Right lobe of liver (tissue), 6 donors: Measurements from ENCODE around the gene CADM2. TPM values are rescaled to one million over a fixed set of nuclear protein-coding genes. Genes with fewer than 3 reads are reported as not detected.
"Not testable (repeated sequence)": the region's sequence is repeated elsewhere in the genome, so short reads cannot be mapped to it uniquely, and the experiment has no call there.

Source experiments
- ATAC-seq, 4 donors: fragments of 200-7000 bp; cut with Tn5 transposase; one replicate each; pipeline ENCODE4 v1.9.1; 2020; ENCODE audit warnings: mild to moderate bottlenecking in 4 of 4, moderate library complexity in 4 of 4
- DNase-seq, 3 donors: peaks; one replicate each; pipeline ENCODE4 v3.0.0-alpha.2; 2020
- H3K27ac ChIP-seq, 3 donors: fragments of 200-600 bp; one replicate each; pipeline ENCODE4 v1.8.0; 2022
- H3K27me3 ChIP-seq, 2 donors: fragments of 200-600 bp; one replicate each; pipeline ENCODE4 v1.8.0; 2022
- H3K36me3 ChIP-seq, 4 donors: fragments of 200-600 bp; sonication (generic) in 1 of 4; one replicate each; pipeline versions ENCODE4 v1.5.1 to v1.8.0; 2017 to 2022; ENCODE audit warnings: control low read depth in 1 of 4
- H3K4me1 ChIP-seq, 4 donors: fragments of 200-600 bp; sonication (generic) in 1 of 4; one replicate each; pipeline versions ENCODE4 v1.5.1 to v1.8.0; 2017 to 2022; ENCODE audit warnings: control low read depth in 1 of 4
- H3K4me3 ChIP-seq, 3 donors: fragments of 200-600 bp; one replicate each; pipeline ENCODE4 v1.8.0; 2022
- H3K9me3 ChIP-seq, 4 donors: fragments of 200-600 bp; sonication (generic) in 1 of 4; one replicate each; pipeline versions ENCODE4 v1.5.1 to v1.8.0; 2017 to 2022; ENCODE audit warnings: control low read depth in 1 of 4
- CTCF ChIP-seq, 4 donors: fragments of 200-600 bp in 3 of 4; fragments of 450-650 bp in 1 of 4; IDR thresholded peaks; one replicate each; pipeline versions ENCODE4 v1.5.1 to v1.8.0; 2016 to 2022; ENCODE audit warnings: antibody characterized with exemption in 4 of 4, mild to moderate bottlenecking in 2 of 4
- POLR2A ChIP-seq: fragments of 450-650 bp; IDR thresholded peaks from one replicate; pipeline ENCODE4 v1.6.1; 2017; ENCODE audit warnings: antibody characterized with exemption, mild to moderate bottlenecking
- WGBS: methylation state at CpG from one replicate; pipeline ENCODE4 v1.1.6; 2018; ENCODE audit warnings: low coverage, low lambda C conversion rate; ENCODE audit not compliant: insufficient coverage; ENCODE audit errors: missing lambda C conversion rate; 5-methylcytosine and 5-hydroxymethylcytosine counted together
- intact Hi-C, 2 donors: fragments of 100-400 bp; cut with DNase I; formaldehyde crosslinking; loops; one replicate each; pipeline versions ENCODE4 v1.11.2 to v1.14.1; 2022
- total RNA-seq, 6 experiments: library from RNA; depleted of rRNA in 2 of 6; stranded (reverse); fragments of >200 nt in 2 of 6; fragmentation: NEBNext Ultra II Directional in 3 of 6; extraction: Animal tissue kit (Norgen Biotek cat#: 25700) in 3 of 6; gene quantifications; one replicate each; pipeline versions ENCODE4 v1.1.0 to v1.2.4, GENCODE V29; 2016 to 2023
- donor health status: DM: no; HTN: yes; CAD: no.
- donor health status: DM: no; HTN: no; CAD: no.
- donor health status: DM: no; HTN: no; CAD: no.
- donor health status: DM: no; HTN: yes; CAD: no.
- donor health status: DM: no; HTN: yes; CAD: no.

Gene CADM2
- total RNA-seq, 6 experiments from 2014 or later: under 0.01 to 1.7 (median 0.15) TPM

DNA sequence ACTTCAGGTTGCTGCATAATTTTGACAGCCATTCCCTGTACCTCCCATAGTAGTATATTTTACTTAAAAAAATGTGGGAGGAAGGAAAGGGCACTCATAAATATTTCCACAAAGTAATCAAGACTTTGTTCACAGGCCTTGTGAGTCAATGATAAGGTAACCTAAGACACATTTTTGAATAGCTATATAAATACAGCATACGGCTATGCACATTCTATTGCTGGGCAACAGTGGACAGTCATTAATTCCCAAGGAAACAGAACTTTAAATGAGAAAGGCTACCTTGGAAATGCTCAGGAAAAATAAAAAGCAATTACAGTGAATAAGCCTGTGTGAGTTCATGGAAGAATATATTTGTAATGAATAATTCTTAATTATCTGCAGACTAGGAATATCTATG is 144.0 kb downstream of the CADM2 start:
- intact Hi-C loops: no loop called here
- Histone ChIP-seq H3K4me3 (no peak overlapping the region), H3K9me3 (no peaks in the 10 kb centered on the region), H3K4me1 (no peaks in the 10 kb centered on the region), H3K27ac (no peak overlapping the region), H3K36me3 (no peaks in the 10 kb centered on the region), H3K27me3 (no peaks in the 10 kb centered on the region)
- no peak for DNase-seq
- 46% methylated on average over 1 of the region's 1 CpG for WGBS
- no peak for ATAC-seq
- TF ChIP-seq CTCF (IDR thresholded peaks at IDR 0.05) (no peak), POLR2A (no peak)

GRCh38 chr3:85110393-85110792 is 151.6 kb downstream of the CADM2 start:
- Histone ChIP-seq H3K4me3 (no peak overlapping the region), H3K27me3 (no peaks in the 10 kb centered on the region), H3K36me3 (no peaks in the 10 kb centered on the region), H3K9me3 (no peaks in the 10 kb centered on the region), H3K27ac (no peak overlapping the region), H3K4me1 (no peaks in the 10 kb centered on the region)
- WGBS: 41% methylated on average over 2 of the region's 2 CpGs
- no peak for ATAC-seq
- no peak for DNase-seq
- TF ChIP-seq CTCF (IDR thresholded peaks at IDR 0.05) (no peak), POLR2A (no peak)
- intact Hi-C loops: no loop called here

DNA sequence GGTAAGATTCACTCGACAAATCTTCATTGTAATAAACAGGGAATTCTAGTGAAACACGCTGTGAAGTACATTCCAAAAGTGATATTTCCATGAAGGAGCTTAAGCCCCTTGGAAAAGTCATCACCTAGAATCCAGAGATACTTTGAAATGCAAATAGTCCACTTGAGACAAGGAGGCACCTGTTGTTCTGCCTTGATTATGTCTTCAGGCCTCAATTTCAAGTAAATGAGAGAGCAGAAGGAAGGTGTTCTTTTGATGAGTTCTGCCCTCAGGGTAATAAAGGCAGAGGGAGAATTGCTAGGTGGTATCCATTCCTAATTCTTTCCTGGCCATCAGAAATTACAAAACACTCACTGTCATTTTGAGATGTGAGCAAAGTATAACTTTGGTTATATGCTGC is 162.1 kb downstream of the CADM2 start:
- TF ChIP-seq POLR2A: no peak
- TF ChIP-seq CTCF (IDR thresholded peaks at IDR 0.05): no peak
- Histone ChIP-seq H3K4me1 (no peaks in the 10 kb centered on the region), H3K27ac (no peak overlapping the region), H3K36me3 (no peaks in the 10 kb centered on the region), H3K27me3 (no peaks in the 10 kb centered on the region), H3K9me3 (no peaks in the 10 kb centered on the region), H3K4me3 (no peak overlapping the region)
- ATAC-seq: no peak
- 58% methylated on average over 2 of the region's 2 CpGs for WGBS
- DNase-seq: no peak
- intact Hi-C loops: no loop called here

DNA sequence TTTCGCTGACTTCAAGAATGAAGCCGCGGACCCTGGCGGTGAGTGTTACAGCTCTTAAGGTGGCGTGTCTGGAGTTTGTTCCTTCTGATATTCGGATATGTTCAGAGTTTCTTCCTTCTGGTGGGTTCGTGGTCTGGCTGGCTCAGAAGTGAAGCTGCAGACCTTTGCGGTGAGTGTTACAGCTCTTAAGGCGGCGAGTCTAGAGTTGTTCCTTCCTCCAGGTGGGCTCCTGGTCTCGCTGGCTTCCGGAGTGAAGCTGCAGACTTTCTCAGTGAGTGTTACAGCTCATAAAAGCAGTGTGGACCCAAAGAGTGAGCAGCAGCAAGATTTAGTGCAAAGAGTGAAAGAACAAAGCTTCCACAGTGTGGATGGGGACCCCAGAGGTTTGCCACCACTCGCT is 174.1 kb downstream of the CADM2 start:
- H3K4me3 ChIP-seq, H3K27ac ChIP-seq, H3K36me3 ChIP-seq, H3K9me3 ChIP-seq, DNase-seq, H3K27me3 ChIP-seq, intact Hi-C loops, H3K4me1 ChIP-seq, ATAC-seq: not testable (repeated sequence)
- WGBS: 88% methylated on average over 8 of the region's 13 CpGs

GRCh38 chr3:85133691-85134420 is 175.1 kb downstream of the CADM2 start:
- DNase-seq, H3K36me3 ChIP-seq, intact Hi-C loops, H3K4me3 ChIP-seq, ATAC-seq, H3K27ac ChIP-seq, H3K27me3 ChIP-seq, H3K4me1 ChIP-seq, H3K9me3 ChIP-seq: not testable (repeated sequence)
- WGBS: 77% methylated on average over 5 of the region's 57 CpGs
